ENCODE measurements around the gene PLCD3.

DNA sequence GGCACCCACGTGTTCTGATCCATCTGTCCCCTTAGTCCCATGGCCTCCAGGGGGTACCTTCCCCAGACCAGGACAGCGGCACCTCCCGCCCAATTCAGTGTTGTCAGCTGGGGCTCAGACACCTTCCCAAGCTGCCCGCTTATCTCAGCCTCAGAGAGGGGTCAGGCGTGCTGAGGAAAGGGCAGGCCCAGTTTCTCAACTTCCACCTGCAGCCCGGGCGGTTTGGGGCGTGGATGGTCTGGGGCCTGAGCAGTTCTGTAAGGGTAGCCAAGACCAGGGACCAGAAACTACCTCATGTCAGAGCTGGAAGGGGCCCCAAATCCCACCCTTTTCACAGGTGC lies 5.1 kb downstream of the PLCD3 start:
- TF ChIP-seq GATA2 (IDR thresholded peaks at IDR 0.05; ENCODE audit: low read depth, low read length) = no peak
- TF ChIP-seq GATA3 (IDR thresholded peaks at IDR 0.05; ENCODE audit: low read depth, low read length) = no peak
